Left lung (tissue), 10 donors: ENCODE measurements around the gene SH3RF1. TPM values are rescaled to one million over a fixed set of nuclear protein-coding genes. Genes with fewer than 3 reads are reported as not detected.

Experiments used
- ATAC-seq: fragments of 200-7000 bp; cut with Tn5 transposase; one replicate; pipeline ENCODE4 v1.9.1; 2020; ENCODE audit warnings: moderate library complexity
- DNase-seq, 4 donors: peaks; one replicate each; pipeline ENCODE4 v3.0.0-alpha.2; 2013 to 2020
- H3K27ac ChIP-seq, 2 donors: fragments of 200-600 bp; sonication (generic) in 1 of 2; one replicate each; pipeline versions ENCODE4 v1.5.0 to v1.8.0; 2020 to 2021
- H3K27me3 ChIP-seq, 2 donors: fragments of 200-600 bp; sonication (generic) in 1 of 2; one replicate each; pipeline versions ENCODE4 v1.5.0 to v1.8.0; 2020 to 2021
- H3K36me3 ChIP-seq, 2 donors: fragments of 200-600 bp; sonication (generic) in 1 of 2; one replicate each; pipeline versions ENCODE4 v1.5.0 to v1.8.0; 2020 to 2021
- H3K4me1 ChIP-seq, 2 donors: fragments of 200-600 bp; one replicate each; pipeline ENCODE4 v1.8.0; 2021
- H3K4me3 ChIP-seq, 2 donors: fragments of 200-600 bp; sonication (generic) in 1 of 2; one replicate each; pipeline versions ENCODE4 v1.5.0 to v1.8.0; 2020 to 2021; ENCODE audit warnings: mild to moderate bottlenecking in 1 of 2
- H3K9me3 ChIP-seq, 2 donors: fragments of 200-600 bp; sonication (generic) in 1 of 2; one replicate each; pipeline versions ENCODE4 v1.5.0 to v1.8.0; 2020 to 2021
- intact Hi-C, 2 donors: fragments of 100-400 bp; cut with DNase I; formaldehyde crosslinking; loops; one replicate each; pipeline versions ENCODE4 v1.11.2 to v1.14.2; 2022
- polyA plus RNA-seq, 6 donors: library from polyadenylated mRNA; unstranded; fragments of 120-200 nt; gene quantifications; one replicate each; pipeline ENCODE4 v1.2.1, GENCODE V29; 2013; ENCODE audit not compliant: insufficient read length in 6 of 6
- total RNA-seq, 2 donors: library from RNA; stranded (reverse); fragmentation: NEBNext Ultra II Directional; extraction: Animal tissue kit (Norgen Biotek cat#: 25700); gene quantifications; one replicate each; pipeline ENCODE4 v1.2.1, GENCODE V29; 2021
- TF ChIP-seq, protein P1 (sequence below), 2 donors: fragments of 200-600 bp; sonication (generic) in 1 of 2; IDR thresholded peaks; one replicate each; pipeline versions ENCODE4 v1.5.0 to v1.8.0; 2021; ENCODE audit warnings: antibody characterized with exemption in 2 of 2
- donor health status: DM: no; HTN: yes; CAD: no.
- donor health status: DM: no; HTN: no; CAD: no.

SH3RF1 gene
- total and polyA plus RNA-seq, 8 donors, result 18.9 to 39.4 (median 20.8) TPM

DNA sequence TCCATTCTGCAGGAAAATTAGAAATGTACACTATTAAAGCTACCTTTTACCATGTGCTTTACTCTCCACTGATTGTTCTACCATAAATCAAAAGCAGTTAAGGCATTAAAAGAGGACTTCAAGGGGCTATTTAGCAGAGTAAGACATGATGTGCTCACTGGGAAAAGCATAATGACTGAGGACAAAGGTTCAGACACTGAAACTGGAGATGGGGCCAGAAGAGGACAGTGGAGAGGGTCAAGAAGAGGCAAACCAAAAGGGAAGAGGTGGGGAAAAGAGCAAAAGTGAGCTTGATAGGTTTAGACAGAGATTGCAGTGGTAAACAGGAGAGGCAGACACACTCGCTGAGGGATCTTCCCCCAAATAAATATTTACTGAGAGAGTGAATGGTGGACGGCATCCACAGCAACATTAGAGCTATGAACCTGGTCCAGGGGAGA, 23.8 kb downstream of the SH3RF1 start:
- H3K9me3 ChIP-seq, result no peaks in the 10 kb centered on the region
- H3K4me3 ChIP-seq, result no peak overlapping the region
- no peak for ATAC-seq
- intact Hi-C loops, result no loop called here
- H3K4me1 ChIP-seq, result peaks cover 12 to 29% of the 10 kb centered on the region in 2 donors
- H3K27ac ChIP-seq, result no peak overlapping the region
- H3K36me3 ChIP-seq, result no peaks in the 10 kb centered on the region
- TF ChIP-seq, protein P1, sequence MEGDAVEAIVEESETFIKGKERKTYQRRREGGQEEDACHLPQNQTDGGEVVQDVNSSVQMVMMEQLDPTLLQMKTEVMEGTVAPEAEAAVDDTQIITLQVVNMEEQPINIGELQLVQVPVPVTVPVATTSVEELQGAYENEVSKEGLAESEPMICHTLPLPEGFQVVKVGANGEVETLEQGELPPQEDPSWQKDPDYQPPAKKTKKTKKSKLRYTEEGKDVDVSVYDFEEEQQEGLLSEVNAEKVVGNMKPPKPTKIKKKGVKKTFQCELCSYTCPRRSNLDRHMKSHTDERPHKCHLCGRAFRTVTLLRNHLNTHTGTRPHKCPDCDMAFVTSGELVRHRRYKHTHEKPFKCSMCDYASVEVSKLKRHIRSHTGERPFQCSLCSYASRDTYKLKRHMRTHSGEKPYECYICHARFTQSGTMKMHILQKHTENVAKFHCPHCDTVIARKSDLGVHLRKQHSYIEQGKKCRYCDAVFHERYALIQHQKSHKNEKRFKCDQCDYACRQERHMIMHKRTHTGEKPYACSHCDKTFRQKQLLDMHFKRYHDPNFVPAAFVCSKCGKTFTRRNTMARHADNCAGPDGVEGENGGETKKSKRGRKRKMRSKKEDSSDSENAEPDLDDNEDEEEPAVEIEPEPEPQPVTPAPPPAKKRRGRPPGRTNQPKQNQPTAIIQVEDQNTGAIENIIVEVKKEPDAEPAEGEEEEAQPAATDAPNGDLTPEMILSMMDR (IDR thresholded peaks at IDR 0.05), result no peak
- no peak for DNase-seq
- no peaks in the 10 kb centered on the region for H3K27me3 ChIP-seq

DNA sequence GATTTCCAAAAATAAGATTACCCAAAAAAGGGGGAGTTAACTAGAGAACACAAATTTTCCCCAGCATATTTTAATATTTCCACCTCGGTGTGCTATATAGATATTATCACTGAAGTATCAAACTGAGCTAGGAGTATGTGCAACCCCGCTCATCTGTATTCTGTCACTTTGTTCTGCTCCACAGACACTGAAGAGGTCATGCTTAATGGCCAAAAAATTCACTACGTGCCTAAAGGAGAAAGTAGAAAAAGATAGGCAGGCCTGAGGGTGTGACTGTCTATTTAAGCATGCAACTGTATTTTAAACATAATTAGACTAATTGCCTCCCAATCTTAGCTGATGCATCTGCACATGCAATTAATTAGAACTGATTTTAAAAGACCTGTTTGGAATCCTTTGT, 24.5 kb downstream of the SH3RF1 start:
- TF ChIP-seq, protein P1 (IDR thresholded peaks at IDR 0.05), result no peak
- H3K36me3 ChIP-seq, result no peaks in the 10 kb centered on the region
- ATAC-seq (no peak), DNase-seq (no peak)
- intact Hi-C loops, result no loop called here
- H3K9me3 ChIP-seq, result no peaks in the 10 kb centered on the region
- no peak overlapping the region for H3K27ac ChIP-seq
- H3K27me3 ChIP-seq, result no peaks in the 10 kb centered on the region
- no peak overlapping the region for H3K4me3 ChIP-seq
- peaks cover 12 to 31% of the 10 kb centered on the region in 2 donors for H3K4me1 ChIP-seq

DNA sequence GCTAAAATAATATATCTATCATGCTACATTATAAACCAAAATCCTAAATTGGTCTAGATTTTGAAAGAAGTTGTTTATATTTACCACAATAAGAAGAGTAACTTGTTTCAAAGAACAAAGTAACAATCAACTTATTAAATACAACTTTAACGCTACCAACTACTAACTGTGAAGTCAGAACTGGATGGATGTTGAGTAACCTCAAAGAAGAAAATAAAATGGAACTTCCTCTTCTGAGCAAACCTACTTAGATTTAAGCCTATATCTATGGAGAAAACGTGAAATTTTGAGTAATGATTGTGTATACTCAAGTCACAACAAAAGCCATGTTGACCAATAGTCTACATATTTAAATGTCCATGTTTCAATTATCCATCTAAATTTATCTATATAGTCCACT, 25.7 kb downstream of the SH3RF1 start:
- Histone ChIP-seq H3K36me3 (no peaks in the 10 kb centered on the region), H3K4me1 (peaks cover 12 to 24% of the 10 kb centered on the region in 2 donors), H3K4me3 (no peak overlapping the region), H3K9me3 (no peaks in the 10 kb centered on the region), H3K27me3 (no peaks in the 10 kb centered on the region), H3K27ac (no peak overlapping the region)
- ATAC-seq, result no peak
- intact Hi-C loops, result no loop called here
- DNase-seq, result no peak
- TF ChIP-seq, protein P1 (IDR thresholded peaks at IDR 0.05), result no peak

DNA sequence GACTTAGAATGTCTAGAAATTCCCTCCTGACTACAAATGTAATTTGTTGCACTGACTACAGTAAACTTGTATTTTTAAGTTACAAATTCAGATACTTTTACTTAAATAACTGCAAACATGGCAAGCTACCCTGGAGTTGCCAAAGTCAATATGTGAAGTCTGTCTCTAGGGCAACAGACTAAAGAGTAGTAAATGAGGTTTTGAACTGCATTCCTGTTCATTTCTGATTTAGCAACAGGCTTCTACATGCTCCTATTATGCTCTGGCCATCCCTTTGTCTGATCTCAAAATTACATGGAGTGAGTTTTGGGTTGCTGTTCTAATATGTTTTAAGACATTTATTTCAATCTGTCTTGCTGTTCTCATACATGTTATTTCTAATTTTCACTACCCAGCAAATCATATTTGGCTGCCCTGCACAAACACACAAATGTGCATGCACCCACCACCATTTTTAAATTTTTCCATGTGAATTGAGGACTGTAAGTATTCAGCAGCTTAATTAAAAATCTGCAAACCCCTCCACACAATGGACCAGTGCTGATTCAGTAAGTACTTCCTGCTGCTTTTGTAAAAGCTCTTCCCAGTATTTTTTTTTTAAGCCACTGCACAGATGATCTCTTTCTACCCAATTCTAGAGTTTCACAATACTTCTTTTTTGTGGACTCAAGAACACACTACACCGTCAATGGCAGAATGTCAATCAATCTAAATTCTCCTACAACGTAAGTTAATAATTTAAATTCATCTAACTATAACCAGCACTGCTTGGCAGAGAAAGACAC, 26.7 kb downstream of the SH3RF1 start:
- DNase-seq, result peak in 1 of 4 donors; percentile 61
- Histone ChIP-seq H3K27ac (peak overlapping the region; percentile 28 to 33), H3K27me3 (no peaks in the 10 kb centered on the region), H3K36me3 (no peaks in the 10 kb centered on the region), H3K9me3 (no peaks in the 10 kb centered on the region), H3K4me1 (peaks cover 12 to 26% of the 10 kb centered on the region in 2 donors), H3K4me3 (no peak overlapping the region)
- TF ChIP-seq, protein P1 (IDR thresholded peaks at IDR 0.05), result no peak
- peak; percentile 82 for ATAC-seq
- intact Hi-C loops, result no loop called here

- no peaks in the 10 kb centered on the region for H3K27me3 ChIP-seq
- no peak overlapping the region for H3K4me3 ChIP-seq
- ATAC-seq (no peak), DNase-seq (no peak)
- TF ChIP-seq, protein P1 (IDR thresholded peaks at IDR 0.05), result no peak
- H3K4me1 ChIP-seq, result peaks cover 26 to 52% of the 10 kb centered on the region in 2 donors
- no peaks in the 10 kb centered on the region for H3K9me3 ChIP-seq
- intact Hi-C loops, result no loop called here
- no peak overlapping the region for H3K27ac ChIP-seq
- no peaks in the 10 kb centered on the region for H3K36me3 ChIP-seq
These were observed 29.3 kb downstream of the SH3RF1 start for GRCh38 chr4:169241464-169241863.
